Measurements from ENCODE around the gene MYO5B.
A peak's percentile ranks its signal among the peaks of the same experiment; 100 is the strongest.

The MYO5B gene

GRCh38 chr18:49976795-49977560, 218.0 kb downstream of the MYO5B start:
- TF ChIP-seq MYC (IDR thresholded peaks at IDR 0.05; ENCODE audit: low read depth, low read length) (no peak), MAX (IDR thresholded peaks at IDR 0.05; ENCODE audit: low read depth, low read length) (no peak), POLR2A (IDR thresholded peaks at IDR 0.05; ENCODE audit: extremely low read depth, insufficient read length) (no peak), CTCF (IDR thresholded peaks at IDR 0.05; ENCODE audit: low read depth, low read length) (no peak)
- no peak for DNase-seq (ENCODE audit: low read depth)
- no peak overlapping the region for H3K4me3 ChIP-seq (ENCODE audit: low read depth, low read length)

GRCh38 chr18:49976001-49976400, 218.9 kb downstream of the MYO5B start:
- no peak for DNase-seq (ENCODE audit: low read depth)
- no peak for TF ChIP-seq CTCF (IDR thresholded peaks at IDR 0.05; ENCODE audit: low read depth, low read length)
- TF ChIP-seq MYC (IDR thresholded peaks at IDR 0.05; ENCODE audit: low read depth, low read length): no peak
- no peak for TF ChIP-seq POLR2A (IDR thresholded peaks at IDR 0.05; ENCODE audit: extremely low read depth, insufficient read length)
- no peak for TF ChIP-seq MAX (IDR thresholded peaks at IDR 0.05; ENCODE audit: low read depth, low read length)
- H3K4me3 ChIP-seq (ENCODE audit: low read depth, low read length): no peak overlapping the region

- no peak for DNase-seq (ENCODE audit: low read depth)
- TF ChIP-seq MYC (IDR thresholded peaks at IDR 0.05; ENCODE audit: low read depth, low read length) (no peak), CTCF (IDR thresholded peaks at IDR 0.05; ENCODE audit: low read depth, low read length) (peak; percentile 3)
Measured at GRCh38 chr18:49974079-49974478, 220.9 kb downstream of the MYO5B start.

GRCh38 chr18:49973592-49973991, 221.4 kb downstream of the MYO5B start:
- no peak for DNase-seq (ENCODE audit: low read depth)
- no peak for TF ChIP-seq MAX (IDR thresholded peaks at IDR 0.05; ENCODE audit: low read depth, low read length)
- TF ChIP-seq CTCF (IDR thresholded peaks at IDR 0.05; ENCODE audit: low read depth, low read length): no peak
- no peak for TF ChIP-seq POLR2A (IDR thresholded peaks at IDR 0.05; ENCODE audit: extremely low read depth, insufficient read length)
- no peak for TF ChIP-seq MYC (IDR thresholded peaks at IDR 0.05; ENCODE audit: low read depth, low read length)

More at GRCh38 chr18:49974079-49974478, 220.9 kb downstream of the MYO5B start:
- H3K4me3 ChIP-seq (ENCODE audit: low read depth, low read length): no peak overlapping the region

GRCh38 chr18:49972535-49972934, 222.4 kb downstream of the MYO5B start:
- no peak for DNase-seq (ENCODE audit: low read depth)
- TF ChIP-seq POLR2A (IDR thresholded peaks at IDR 0.05; ENCODE audit: extremely low read depth, insufficient read length): no peak
- no peak overlapping the region for H3K4me3 ChIP-seq (ENCODE audit: low read depth, low read length)

More at GRCh38 chr18:49973592-49973991, 221.4 kb downstream of the MYO5B start:
- no peak overlapping the region for H3K4me3 ChIP-seq (ENCODE audit: low read depth, low read length)

GRCh38 chr18:49971462-49971861, 223.5 kb downstream of the MYO5B start:
- DNase-seq (ENCODE audit: low read depth): no peak
- TF ChIP-seq MYC (IDR thresholded peaks at IDR 0.05; ENCODE audit: low read depth, low read length): no peak
- TF ChIP-seq POLR2A (IDR thresholded peaks at IDR 0.05; ENCODE audit: extremely low read depth, insufficient read length): no peak
- TF ChIP-seq CTCF (IDR thresholded peaks at IDR 0.05; ENCODE audit: low read depth, low read length): no peak
- TF ChIP-seq MAX (IDR thresholded peaks at IDR 0.05; ENCODE audit: low read depth, low read length): no peak
- no peak overlapping the region for H3K4me3 ChIP-seq (ENCODE audit: low read depth, low read length)

Measured in NB4 (cell line).